Transverse colon (tissue), 4 donors: ENCODE measurements around the gene TPO.

Experiments used
- CTCF ChIP-seq, 5 experiments: fragments of 200-600 bp in 3 of 5; fragments of 450-650 bp in 2 of 5; sonication (generic) in 3 of 5; IDR thresholded peaks; 1 replicate in 2 of 5; 2 replicates in 3 of 5; pipeline ENCODE4 v1.5.1; 2016 to 2017; ENCODE audit warnings: antibody characterized with exemption in 5 of 5, inconsistent platforms in 3 of 5, mild to moderate bottlenecking in 2 of 5, moderate library complexity in 1 of 5
- EP300 ChIP-seq: sonication (generic); formaldehyde crosslinking; IDR thresholded peaks from one replicate; pipeline ENCODE4 v1.6.1; 2017; ENCODE audit warnings: antibody characterized with exemption, low read depth
- POLR2AphosphoS5 ChIP-seq, 3 donors: sonication (generic); formaldehyde crosslinking; IDR thresholded peaks; one replicate each; pipeline ENCODE4 v1.6.1; 2016; ENCODE audit warnings: antibody characterized with exemption in 3 of 3

GRCh38 chr2:1489486-1489885 is 76.2 kb downstream of the TPO start:
- TF ChIP-seq CTCF (IDR thresholded peaks at IDR 0.05) (no peak), POLR2AphosphoS5 (IDR thresholded peaks at IDR 0.05) (no peak), EP300 (no peak)
